ENCODE results near the gene TMEM150C. TPM values are rescaled to one million over a fixed set of nuclear protein-coding genes. Genes with fewer than 3 reads are reported as not detected.
A peak's percentile ranks its signal among the peaks of the same experiment; 100 is the strongest.

TMEM150C gene
- polyA plus RNA-seq, 1 donor (not counting 4 experiments of a cell fraction or from before 2014, with no cell fraction given): 0.07 TPM

GRCh38 chr4:82555276-82555675 is 6.5 kb downstream of the TMEM150C start:
- no peak for DNase-seq (ENCODE audit: low read depth, low spot score)
- no peak overlapping the region for H3K4me2 ChIP-seq (ENCODE audit: control insufficient read depth, extremely low read depth, insufficient read depth, low read depth, low read length)
- no peaks in the 10 kb centered on the region for H4K20me1 ChIP-seq (ENCODE audit: control insufficient read depth, extremely low read depth, insufficient read depth, low read length)
- H2AFZ ChIP-seq (ENCODE audit: control insufficient read depth, low read length): no peak overlapping the region
- H3K4me1 ChIP-seq (ENCODE audit: control insufficient read depth, extremely low read depth, insufficient read depth, low read length): no peaks in the 10 kb centered on the region
- H3K27me3 ChIP-seq (ENCODE audit: control insufficient read depth, extremely low read depth, insufficient read depth, low read length): peaks cover 21% of the 10 kb centered on the region
- H3K27ac ChIP-seq (ENCODE audit: control insufficient read depth, insufficient read depth, low read length): no peak overlapping the region
- FAIRE-seq: no peak
- no peak overlapping the region for H3K9ac ChIP-seq (ENCODE audit: control insufficient read depth, extremely low read depth, insufficient read depth, low read length)
- H3K36me3 ChIP-seq (ENCODE audit: control insufficient read depth in 2 of 2, extremely low read depth in 1 of 2, insufficient read depth in 2 of 2, low read length in 2 of 2): no peaks in the 10 kb centered on the region
- H3K79me2 ChIP-seq (ENCODE audit: control insufficient read depth, insufficient read depth, low read length): no peaks in the 10 kb centered on the region
- no peaks in the 10 kb centered on the region for H3K9me3 ChIP-seq (ENCODE audit: control insufficient read depth, low read depth, low read length)
- H3K4me3 ChIP-seq (ENCODE audit: control insufficient read depth in 2 of 3, extremely low read depth in 1 of 3, insufficient read depth in 2 of 3, low read depth in 1 of 3, low read length in 3 of 3): no peak overlapping the region
- H3K9me1 ChIP-seq (ENCODE audit: control insufficient read depth, extremely low read depth, insufficient read depth, low read length): no peaks in the 10 kb centered on the region
- dilution Hi-C loops (cut with MboI; ENCODE audit: extremely low pct_ligation_motif_present, low sequenced_read_pairs): no loop called here
- no peak for TF ChIP-seq EZH2 (IDR thresholded peaks at IDR 0.05; ENCODE audit: low read length)
- peak in 1 of 3 experiments; percentile 25 for TF ChIP-seq CTCF (optimal IDR thresholded peaks at IDR 0.05 in 1 of 3, IDR thresholded peaks at IDR 0.05 in 1 of 3, conservative IDR thresholded peaks at IDR 0.05 in 1 of 3; ENCODE audit: extremely low read depth in 1 of 3, insufficient read depth in 2 of 3, low read length in 3 of 3)

GRCh38 chr4:82553020-82553419 is 8.8 kb downstream of the TMEM150C start:
- H3K9me1 ChIP-seq (ENCODE audit: control insufficient read depth, extremely low read depth, insufficient read depth, low read length): no peaks in the 10 kb centered on the region
- TF ChIP-seq EZH2 (IDR thresholded peaks at IDR 0.05; ENCODE audit: low read length) (no peak), CTCF (optimal IDR thresholded peaks at IDR 0.05 in 1 of 3, IDR thresholded peaks at IDR 0.05 in 1 of 3, conservative IDR thresholded peaks at IDR 0.05 in 1 of 3; ENCODE audit: extremely low read depth in 1 of 3, insufficient read depth in 2 of 3, low read length in 3 of 3) (no peak)
- no peak for DNase-seq (ENCODE audit: low read depth, low spot score)
- H3K4me3 ChIP-seq (ENCODE audit: control insufficient read depth in 2 of 3, extremely low read depth in 1 of 3, insufficient read depth in 2 of 3, low read depth in 1 of 3, low read length in 3 of 3): no peak overlapping the region
- H3K9ac ChIP-seq (ENCODE audit: control insufficient read depth, extremely low read depth, insufficient read depth, low read length): no peak overlapping the region
- no peaks in the 10 kb centered on the region for H3K4me1 ChIP-seq (ENCODE audit: control insufficient read depth, extremely low read depth, insufficient read depth, low read length)
- H2AFZ ChIP-seq (ENCODE audit: control insufficient read depth, low read length): no peak overlapping the region
- H3K79me2 ChIP-seq (ENCODE audit: control insufficient read depth, insufficient read depth, low read length): no peaks in the 10 kb centered on the region
- H4K20me1 ChIP-seq (ENCODE audit: control insufficient read depth, extremely low read depth, insufficient read depth, low read length): no peaks in the 10 kb centered on the region
- dilution Hi-C loops (cut with MboI; ENCODE audit: extremely low pct_ligation_motif_present, low sequenced_read_pairs): no loop called here
- peaks cover 13% of the 10 kb centered on the region for H3K27me3 ChIP-seq (ENCODE audit: control insufficient read depth, extremely low read depth, insufficient read depth, low read length)
- H3K9me3 ChIP-seq (ENCODE audit: control insufficient read depth, low read depth, low read length): no peaks in the 10 kb centered on the region
- FAIRE-seq: no peak
- H3K27ac ChIP-seq (ENCODE audit: control insufficient read depth, insufficient read depth, low read length): no peak overlapping the region
- H3K4me2 ChIP-seq (ENCODE audit: control insufficient read depth, extremely low read depth, insufficient read depth, low read depth, low read length): no peak overlapping the region
- no peaks in the 10 kb centered on the region for H3K36me3 ChIP-seq (ENCODE audit: control insufficient read depth in 2 of 2, extremely low read depth in 1 of 2, insufficient read depth in 2 of 2, low read length in 2 of 2)
